RWPE1 (cell line): ENCODE data around the gene MCF2L.

Experiments used
- CTCF ChIA-PET: fragments of 350-600 bp; sonication (Branson Sonifier 250); formaldehyde crosslinking; extraction: SDS; loops from one replicate; lab custom pipeline; 2021; lab: Yijun Ruan, JAX
- POLR2A ChIA-PET: fragments of 400-600 bp; formaldehyde crosslinking; extraction: SDS; loops from one replicate; lab custom pipeline; 2020; ENCODE audit warnings: antibody characterized with exemption; ENCODE audit not compliant: low non-redundant PET; lab: Yijun Ruan, JAX
- DNase-seq: peaks from one replicate; pipeline ENCODE4 v3.0.0; 2012; ENCODE audit warnings: low spot score
- H3K27ac ChIP-seq: fragments of 450-650 bp; 2 replicates; pipeline ENCODE4 v1.5.1; 2017
- CTCF ChIP-seq: fragments of 450-650 bp; conservative IDR thresholded peaks from 2 replicates; pipeline ENCODE4 v1.5.1; 2017; ENCODE audit warnings: low read depth, mild to moderate bottlenecking

The MCF2L gene

GRCh38 chr13:113058988-113059850, 90.2 kb downstream of the MCF2L start:
- H3K27ac ChIP-seq: no peak overlapping the region
- POLR2A ChIA-PET: no interaction called here
- no peak for DNase-seq
- CTCF ChIA-PET: no interaction called here
- TF ChIP-seq CTCF: no peak

GRCh38 chr13:113059891-113060290, 90.9 kb downstream of the MCF2L start:
- no peak for TF ChIP-seq CTCF
- ChIA-PET CTCF (no interaction called here), POLR2A (no interaction called here)
- no peak for DNase-seq
- no peak overlapping the region for H3K27ac ChIP-seq

- no peak for DNase-seq
- ChIA-PET CTCF (no interaction called here), POLR2A (interaction anchor here (0.6 kb wide), 1 partner anchor 542 kb away, joined by 7 read pairs; no protein-coding TSS in a partner anchor)
- no peak overlapping the region for H3K27ac ChIP-seq
- TF ChIP-seq CTCF: no peak
Measured at GRCh38 chr13:113060557-113061270, 91.7 kb downstream of the MCF2L start.

GRCh38 chr13:113061271-113061625, 92.2 kb downstream of the MCF2L start:
- POLR2A ChIA-PET: no interaction called here

GRCh38 chr13:113061796-113062425, 92.9 kb downstream of the MCF2L start:
- ChIA-PET CTCF (no interaction called here), POLR2A (no interaction called here)
- DNase-seq: no peak
- no peak overlapping the region for H3K27ac ChIP-seq
- TF ChIP-seq CTCF: no peak

More at GRCh38 chr13:113061271-113061625, 92.2 kb downstream of the MCF2L start:
- no peak for TF ChIP-seq CTCF
- no peak for DNase-seq
- no peak overlapping the region for H3K27ac ChIP-seq
- CTCF ChIA-PET: no interaction called here

GRCh38 chr13:113062691-113063090, 93.7 kb downstream of the MCF2L start:
- TF ChIP-seq CTCF: no peak
- no peak overlapping the region for H3K27ac ChIP-seq
- ChIA-PET POLR2A (no interaction called here), CTCF (no interaction called here)
- no peak for DNase-seq
